ENCODE measurements around the gene CDX2. TPM values are rescaled to one million over a fixed set of nuclear protein-coding genes. Genes with fewer than 3 reads are reported as not detected.

The CDX2 gene, protein sequence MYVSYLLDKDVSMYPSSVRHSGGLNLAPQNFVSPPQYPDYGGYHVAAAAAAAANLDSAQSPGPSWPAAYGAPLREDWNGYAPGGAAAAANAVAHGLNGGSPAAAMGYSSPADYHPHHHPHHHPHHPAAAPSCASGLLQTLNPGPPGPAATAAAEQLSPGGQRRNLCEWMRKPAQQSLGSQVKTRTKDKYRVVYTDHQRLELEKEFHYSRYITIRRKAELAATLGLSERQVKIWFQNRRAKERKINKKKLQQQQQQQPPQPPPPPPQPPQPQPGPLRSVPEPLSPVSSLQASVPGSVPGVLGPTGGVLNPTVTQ
- total RNA-seq: not detected in 2 replicates

DNA sequence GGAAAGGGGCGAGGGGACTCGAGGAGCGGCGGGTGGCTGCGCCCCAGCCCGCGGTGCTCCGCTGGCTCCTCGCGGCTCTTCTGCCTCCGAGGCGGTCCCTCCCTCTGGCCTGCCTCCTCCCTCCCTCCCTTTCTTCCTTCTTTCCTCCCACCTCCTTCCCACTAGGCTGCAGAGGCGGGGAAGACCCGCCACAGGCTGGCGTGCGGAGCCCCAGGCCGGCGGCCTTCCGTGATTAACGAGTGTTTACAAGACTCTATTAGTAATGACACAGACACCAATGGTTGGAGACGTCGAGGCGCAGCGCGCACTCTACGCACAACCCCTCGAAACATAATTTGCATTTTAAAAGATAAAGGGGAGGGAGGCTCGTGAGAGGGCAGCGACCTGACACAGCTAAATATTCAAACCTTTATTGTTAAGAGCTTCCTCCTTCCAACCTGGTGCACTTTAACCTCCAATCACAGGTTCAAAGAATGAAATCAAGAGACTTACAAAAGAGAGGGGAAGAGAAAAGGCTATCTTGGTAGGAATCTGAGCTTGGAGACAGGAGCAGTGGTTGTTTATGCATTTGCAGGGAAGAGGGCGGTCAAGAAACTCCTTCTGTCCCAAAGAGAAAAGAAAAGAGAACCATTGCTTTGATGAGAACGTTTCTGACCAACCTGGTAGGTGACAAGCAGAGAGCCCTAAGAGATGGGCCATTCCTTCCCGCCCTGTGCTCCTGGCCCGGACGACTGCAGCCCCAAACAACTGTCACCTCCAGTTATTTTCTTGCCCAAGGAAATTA is at the start of gene CDX2:
Gene CDX2 (minus strand): TSS at position 234 of the 784 bp plus-strand sequence. CDS start 309 bp downstream, outside the sequence.

DNA sequence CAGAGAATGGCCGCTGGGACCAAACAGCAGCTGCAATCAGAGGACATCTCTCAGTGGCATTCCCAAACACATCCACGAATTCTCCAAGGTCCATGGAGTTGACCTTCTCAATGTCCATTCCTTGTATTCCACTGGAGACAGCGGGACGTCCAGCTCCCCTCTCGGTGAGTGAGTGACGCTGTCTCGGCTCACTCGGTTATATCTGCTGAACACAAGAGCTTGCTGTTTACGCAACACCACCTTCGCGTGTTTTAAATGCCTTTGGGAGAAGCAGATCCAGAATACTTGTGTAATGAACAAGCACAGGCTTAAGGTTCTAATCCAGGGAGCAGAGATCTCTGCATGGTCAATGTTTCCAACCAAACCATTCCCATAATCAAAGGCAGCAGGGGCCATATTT is 19.4 kb upstream of the CDX2 start, which contains the start of gene URAD:
Gene URAD (minus strand): TSS at position 174 of the 400 bp plus-strand sequence. CDS start 56 bp downstream, at position 118.

DNA sequence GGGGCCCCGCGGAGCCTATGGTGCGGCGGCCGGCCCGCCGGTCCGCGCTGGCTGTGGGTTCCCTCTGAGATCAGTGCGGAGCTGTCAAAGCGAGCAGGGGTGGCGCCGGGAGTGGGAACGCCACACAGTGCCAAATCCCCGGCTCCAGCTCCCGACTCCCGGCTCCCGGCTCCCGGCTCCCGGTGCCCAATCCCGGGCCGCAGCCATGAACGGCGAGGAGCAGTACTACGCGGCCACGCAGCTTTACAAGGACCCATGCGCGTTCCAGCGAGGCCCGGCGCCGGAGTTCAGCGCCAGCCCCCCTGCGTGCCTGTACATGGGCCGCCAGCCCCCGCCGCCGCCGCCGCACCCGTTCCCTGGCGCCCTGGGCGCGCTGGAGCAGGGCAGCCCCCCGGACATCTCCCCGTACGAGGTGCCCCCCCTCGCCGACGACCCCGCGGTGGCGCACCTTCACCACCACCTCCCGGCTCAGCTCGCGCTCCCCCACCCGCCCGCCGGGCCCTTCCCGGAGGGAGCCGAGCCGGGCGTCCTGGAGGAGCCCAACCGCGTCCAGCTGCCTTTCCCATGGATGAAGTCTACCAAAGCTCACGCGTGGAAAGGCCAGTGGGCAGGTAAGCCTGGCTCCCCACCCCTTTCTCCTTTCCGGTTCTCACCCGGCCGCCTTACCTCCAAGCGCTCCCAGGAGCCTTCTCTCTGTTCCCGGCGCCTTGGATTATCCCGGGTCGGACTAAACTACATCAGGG is 49.0 kb downstream of the CDX2 start, which contains the start of gene PDX1:
Gene PDX1 (plus strand): TSS at position 67 of the 743 bp plus-strand sequence. CDS start 139 bp downstream, at position 206.

Small RNAs within 50 kb of the gene (small RNA-seq; reads per million reads assigned to genes)
- gene ATP5F1EP2: not detected
- gene RN7SL272P: not detected

Other genes starting within 250 kb of the CDX2 start
- not detected in 2 replicates for gene GSX1, start 176.8 kb downstream of the CDX2 start, total RNA-seq
- gene PDX1, start 49.3 kb downstream of the CDX2 start, total RNA-seq: not detected in 2 replicates
- not detected in 2 replicates for gene URAD, start 19.4 kb upstream of the CDX2 start, total RNA-seq
- not detected in 2 replicates for gene FLT3, start 131.3 kb upstream of the CDX2 start, total RNA-seq
- 23.9 and 25.9 TPM in 2 replicates for gene PAN3, start 169.2 kb upstream of the CDX2 start, total RNA-seq